HG03039 (cell line): ENCODE measurements around the gene NUCKS1.

Source experiments
- ATAC-seq: cut with Tn5 transposase; IDR thresholded peaks from one replicate; pipeline ENCODE4 v1.9.1; 2021; ENCODE audit warnings: mild to moderate bottlenecking, moderate library complexity; ENCODE audit not compliant: unreplicated experiment

The NUCKS1 gene

GRCh38 chr1:205701891-205702290, 48.1 kb downstream of the NUCKS1 start:
- no peak for ATAC-seq

GRCh38 chr1:205701420-205701819, 48.6 kb downstream of the NUCKS1 start:
- no peak for ATAC-seq

GRCh38 chr1:205700865-205701401, 49.0 kb downstream of the NUCKS1 start:
- ATAC-seq: no peak

- no peak for ATAC-seq
These were observed 50.6 kb downstream of the NUCKS1 start for GRCh38 chr1:205699416-205699815.

- ATAC-seq: no peak
These were observed 51.1 kb downstream of the NUCKS1 start for GRCh38 chr1:205698921-205699320.

GRCh38 chr1:205693421-205693991, 56.5 kb downstream of the NUCKS1 start:
- no peak for ATAC-seq

- ATAC-seq: no peak
These were observed 57.6 kb downstream of the NUCKS1 start for GRCh38 chr1:205692423-205692822.

GRCh38 chr1:205690122-205690756, 59.7 kb downstream of the NUCKS1 start:
- no peak for ATAC-seq

- no peak for ATAC-seq
These were observed 60.5 kb downstream of the NUCKS1 start for GRCh38 chr1:205689479-205689878.

- ATAC-seq: no peak
These were observed 61.6 kb downstream of the NUCKS1 start for GRCh38 chr1:205688171-205689080.

- ATAC-seq: no peak
These were observed 62.7 kb downstream of the NUCKS1 start for GRCh38 chr1:205687242-205687641.

GRCh38 chr1:205681364-205681763, 68.6 kb downstream of the NUCKS1 start:
- no peak for ATAC-seq

- ATAC-seq: no peak
These were observed 69.7 kb downstream of the NUCKS1 start, which contains the start of gene SLC45A3 for GRCh38 chr1:205680073-205680851. Gene SLC45A3, minus strand, starts transcription at chr1:205680509. Its CDS starts 15,853 bp downstream, at chr1:205664656.

GRCh38 chr1:205678286-205679111, 71.5 kb downstream of the NUCKS1 start:
- ATAC-seq: no peak

- ATAC-seq: no peak
These were observed 72.8 kb downstream of the NUCKS1 start for GRCh38 chr1:205677167-205677566.

GRCh38 chr1:205676597-205676996, 73.4 kb downstream of the NUCKS1 start:
- no peak for ATAC-seq

GRCh38 chr1:205676002-205676401, 74.0 kb downstream of the NUCKS1 start:
- no peak for ATAC-seq

GRCh38 chr1:205675247-205675646, 74.7 kb downstream of the NUCKS1 start:
- no peak for ATAC-seq

- no peak for ATAC-seq
These were observed 77.0 kb downstream of the NUCKS1 start for GRCh38 chr1:205672970-205673369.

GRCh38 chr1:205672395-205672889, 77.5 kb downstream of the NUCKS1 start:
- no peak for ATAC-seq
